ENCODE data around the gene SMAD5.
A peak's percentile ranks its signal among the peaks of the same experiment; 100 is the strongest.

SMAD5 gene
- total RNA-seq: 19.1 to 49.0 reads per million in 2 donors

DNA sequence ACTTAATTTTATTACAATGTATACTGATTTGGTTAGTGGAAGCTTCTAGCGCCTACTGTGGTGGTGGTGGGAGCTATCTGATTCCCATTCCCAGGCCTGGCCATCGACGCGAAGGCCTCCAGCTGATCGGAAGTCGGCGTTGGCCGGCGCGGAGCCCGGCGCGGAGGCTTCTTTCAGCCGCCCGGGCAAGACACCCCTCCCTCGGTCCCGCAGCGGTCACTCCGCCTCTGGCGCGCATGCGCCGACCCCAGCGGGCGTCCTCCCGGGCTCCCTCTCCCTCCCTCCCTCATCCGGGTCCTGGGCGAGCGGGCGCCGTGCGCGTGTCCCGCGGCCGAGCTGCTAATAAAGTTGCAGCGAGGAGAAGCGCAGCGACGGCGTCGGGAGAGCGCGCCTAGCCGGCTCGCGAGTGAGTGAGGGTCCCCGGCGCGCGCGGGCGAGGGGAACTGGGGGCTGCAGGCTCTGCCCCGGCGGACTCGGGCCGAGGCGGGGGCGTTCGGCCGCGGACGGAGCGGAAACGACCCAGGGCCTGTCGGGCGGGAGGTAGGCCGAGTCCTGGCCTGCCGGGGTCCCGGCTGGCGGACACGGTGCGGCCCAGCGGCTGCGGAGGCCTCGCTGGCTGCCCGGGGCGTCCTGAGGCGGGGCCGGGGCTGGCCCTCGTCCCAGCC, at the start of gene SMAD5:
Gene SMAD5 (plus strand): TSS at position 289 of the 665 bp plus-strand sequence. CDS start 20,916 bp downstream, outside the sequence.
- peak; percentile 57 for DNase-seq

- DNase-seq: no peak
Observed at GRCh38 chr5:136084698-136085097, 47.9 kb upstream of the SMAD5 start.

- no peak for DNase-seq
Observed at GRCh38 chr5:136086783-136087566, 45.7 kb upstream of the SMAD5 start.

DNA sequence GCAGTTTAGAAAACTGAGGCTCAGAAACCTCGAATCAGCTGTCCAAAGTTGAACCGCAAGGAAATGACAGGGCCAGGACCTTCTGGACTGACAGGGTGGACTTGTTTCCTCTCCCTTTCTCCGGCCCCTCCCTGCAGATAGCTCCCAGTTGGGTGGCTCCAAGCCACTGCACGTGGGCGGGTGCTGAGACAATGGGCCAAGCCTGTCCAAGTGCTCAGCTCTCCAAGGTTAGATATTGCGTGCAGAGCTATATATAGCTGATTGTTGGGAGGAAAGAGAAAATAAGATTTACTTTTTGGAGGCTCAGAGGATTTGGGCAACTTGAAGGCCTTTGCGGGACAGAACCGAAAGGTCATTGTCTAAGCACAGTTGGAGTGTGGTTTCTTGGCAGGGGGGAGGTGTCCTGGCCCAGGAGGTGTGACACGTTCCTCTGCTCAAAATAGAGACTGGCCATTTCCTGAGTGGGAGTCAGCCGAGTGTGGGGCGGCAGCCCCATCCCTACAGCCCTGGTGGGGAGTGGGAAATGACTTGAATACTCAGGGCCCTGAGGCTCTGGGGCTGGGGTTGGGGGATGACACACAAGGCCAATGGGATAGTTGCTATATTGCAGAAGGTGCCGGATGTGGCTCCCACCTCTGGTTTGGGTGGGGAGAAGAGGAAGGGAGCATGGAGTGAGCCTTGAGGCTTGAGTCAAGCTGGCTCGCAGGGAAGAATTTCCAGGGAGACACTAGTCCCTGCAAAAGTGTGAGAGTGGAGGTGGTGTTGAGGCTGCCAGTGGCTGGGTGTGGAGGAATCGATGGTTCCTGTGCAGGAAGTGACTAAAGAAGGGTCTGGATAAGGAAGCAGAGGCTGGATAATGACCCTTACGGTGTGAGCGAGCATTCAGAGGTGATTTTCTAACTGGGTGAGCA, 44.4 kb upstream of the SMAD5 start:
- DNase-seq: no peak

GRCh38 chr5:136089791-136090190, 42.9 kb upstream of the SMAD5 start:
- DNase-seq: no peak

- DNase-seq: no peak
Observed at GRCh38 chr5:136090319-136090718, 42.3 kb upstream of the SMAD5 start.

GRCh38 chr5:136094189-136094912, 38.3 kb upstream of the SMAD5 start:
- no peak for DNase-seq

- no peak for DNase-seq
Observed at GRCh38 chr5:136094913-136095641, 37.6 kb upstream of the SMAD5 start.

DNA sequence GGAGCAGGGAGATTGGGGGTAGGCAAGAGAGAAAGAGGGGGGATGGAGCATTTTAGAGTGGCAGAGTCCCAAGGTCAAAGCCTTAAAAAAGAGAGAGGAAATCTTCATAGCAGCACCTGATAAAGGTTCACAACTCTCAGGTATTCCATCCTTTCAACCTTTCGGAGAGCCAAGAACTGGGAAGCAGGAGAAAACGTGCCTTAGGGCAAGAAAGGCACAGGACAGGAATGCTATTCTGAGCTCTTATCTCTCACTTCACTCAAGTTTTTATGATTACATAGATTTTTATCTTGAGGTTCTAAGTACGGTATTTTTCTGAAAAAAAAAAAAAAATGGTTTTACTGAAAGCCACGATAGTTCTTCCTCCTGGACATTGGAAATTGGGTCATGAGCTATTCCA, 34.5 kb upstream of the SMAD5 start:
- DNase-seq: no peak

DNA sequence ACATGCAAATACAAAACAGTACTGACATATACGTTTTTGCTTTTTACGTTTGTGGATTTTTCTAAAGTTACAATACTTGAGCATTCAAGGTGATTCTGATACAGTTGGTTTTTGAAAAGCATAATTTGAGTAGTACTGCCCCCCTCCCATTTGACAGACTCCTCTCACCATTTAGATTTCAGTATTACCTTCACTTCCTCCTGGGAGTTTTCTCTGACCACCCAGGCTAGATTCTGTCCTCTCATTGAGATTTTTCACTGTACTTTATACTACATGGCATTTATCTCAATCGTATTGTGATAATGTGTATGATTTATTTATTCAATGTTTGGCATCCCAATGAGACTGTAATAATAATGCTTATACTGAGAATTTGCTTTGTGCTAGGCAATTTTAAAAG, 32.8 kb upstream of the SMAD5 start:
- DNase-seq: no peak

- DNase-seq: no peak
Observed at GRCh38 chr5:136101884-136102283, 30.8 kb upstream of the SMAD5 start.

GRCh38 chr5:136103118-136103517, 29.5 kb upstream of the SMAD5 start:
- DNase-seq: no peak

- DNase-seq: no peak
Observed at GRCh38 chr5:136104306-136104965, 28.2 kb upstream of the SMAD5 start.

DNA sequence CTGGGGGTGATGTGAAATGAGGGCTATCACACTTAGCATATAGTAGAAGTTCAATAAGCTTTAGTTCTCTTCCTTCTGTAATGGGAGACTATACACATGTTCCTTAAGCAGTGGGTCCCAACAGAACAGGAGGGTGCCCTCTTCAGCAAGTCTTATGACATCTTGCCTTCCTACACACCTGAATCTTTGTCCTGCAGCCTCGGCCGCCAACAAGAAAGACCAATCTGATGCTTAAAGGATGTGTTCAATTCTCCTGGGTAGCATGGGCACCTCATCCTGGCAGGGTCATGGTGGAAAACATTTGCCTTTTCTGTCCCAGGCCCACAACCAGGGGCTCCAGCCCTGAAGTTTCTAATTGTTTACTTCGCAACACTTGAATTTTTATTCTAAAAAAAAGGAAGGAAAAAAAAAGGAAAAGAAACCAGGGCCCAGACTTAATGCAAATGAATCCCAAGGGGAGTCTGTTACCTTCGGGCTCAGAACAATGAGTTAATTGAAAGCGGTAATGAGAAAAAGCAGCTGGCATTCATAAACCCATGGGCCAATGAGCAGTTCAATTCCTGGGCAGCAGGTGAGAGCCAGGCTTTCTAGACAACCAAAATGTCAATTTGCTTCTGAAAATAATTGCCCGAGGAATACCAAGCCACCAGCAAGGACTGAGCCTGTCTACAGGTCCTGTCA, 26.2 kb upstream of the SMAD5 start:
- no peak for DNase-seq

- no peak for DNase-seq
Observed at GRCh38 chr5:136108180-136108611, 24.4 kb upstream of the SMAD5 start.

GRCh38 chr5:136108766-136109165, 23.9 kb upstream of the SMAD5 start:
- DNase-seq: no peak

- DNase-seq: no peak
Observed at GRCh38 chr5:136109453-136110135, 23.1 kb upstream of the SMAD5 start.

DNA sequence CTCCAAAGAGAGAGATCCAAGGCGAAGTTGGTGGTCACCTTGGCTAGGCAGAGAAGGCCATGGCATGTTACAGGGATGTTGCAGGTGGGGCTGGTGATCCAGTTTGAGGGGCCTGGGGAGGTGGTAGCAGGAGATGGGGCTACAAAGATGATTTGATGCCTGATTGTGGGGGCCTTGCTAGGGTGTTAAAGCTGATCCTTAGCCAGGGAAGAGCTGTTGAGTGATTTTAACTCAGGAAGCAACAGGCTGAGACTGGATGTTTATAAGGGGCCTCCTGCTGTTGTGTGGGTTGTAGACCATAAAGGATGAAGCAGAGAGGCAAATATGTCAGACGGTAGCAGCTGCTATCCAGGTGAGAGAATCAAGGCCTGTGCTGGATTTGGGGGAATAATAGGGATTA, 19.0 kb upstream of the SMAD5 start:
- no peak for DNase-seq

DNA sequence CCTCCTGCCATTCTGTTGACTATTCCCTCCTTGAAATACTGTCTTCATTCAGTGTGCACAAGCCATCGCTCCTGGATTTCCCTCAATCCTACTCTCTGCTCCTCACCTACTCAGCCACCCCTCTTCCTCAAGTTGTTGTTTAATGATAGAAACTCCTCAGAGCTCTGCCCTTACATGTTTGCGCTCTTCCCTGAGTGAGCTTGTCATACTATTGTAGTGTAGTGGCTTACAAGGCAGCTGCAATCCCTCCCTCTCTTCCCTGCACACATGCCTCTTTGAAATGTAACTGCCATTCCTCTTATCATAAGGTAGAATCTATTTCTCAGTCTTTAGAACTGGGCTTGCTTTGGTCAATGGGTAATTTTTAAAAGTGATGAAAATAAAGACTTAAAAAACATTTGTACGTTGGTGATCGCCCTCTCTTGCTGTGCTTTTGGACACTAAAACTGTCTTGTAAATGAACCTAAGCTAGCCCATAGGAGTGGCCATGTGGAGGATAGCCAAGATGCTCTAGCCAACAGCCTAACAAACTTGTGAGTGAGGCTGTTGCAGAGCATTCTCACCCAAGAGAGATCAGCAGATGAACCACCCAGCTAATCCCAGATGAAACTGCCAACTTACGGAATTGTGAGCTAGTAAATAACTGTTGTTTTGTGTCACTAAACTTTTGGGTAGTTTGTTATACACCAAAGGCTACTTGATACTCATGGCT, 18.1 kb upstream of the SMAD5 start:
- no peak for DNase-seq

Data from T-helper 9 cell (primary cell).